HG02623 (cell line): ENCODE data around the gene SH3GL1.

Experiments used
- ATAC-seq: cut with Tn5 transposase; IDR thresholded peaks from one replicate; pipeline ENCODE4 v1.9.1; 2021; ENCODE audit warnings: moderate library complexity; ENCODE audit not compliant: unreplicated experiment

The SH3GL1 gene

DNA sequence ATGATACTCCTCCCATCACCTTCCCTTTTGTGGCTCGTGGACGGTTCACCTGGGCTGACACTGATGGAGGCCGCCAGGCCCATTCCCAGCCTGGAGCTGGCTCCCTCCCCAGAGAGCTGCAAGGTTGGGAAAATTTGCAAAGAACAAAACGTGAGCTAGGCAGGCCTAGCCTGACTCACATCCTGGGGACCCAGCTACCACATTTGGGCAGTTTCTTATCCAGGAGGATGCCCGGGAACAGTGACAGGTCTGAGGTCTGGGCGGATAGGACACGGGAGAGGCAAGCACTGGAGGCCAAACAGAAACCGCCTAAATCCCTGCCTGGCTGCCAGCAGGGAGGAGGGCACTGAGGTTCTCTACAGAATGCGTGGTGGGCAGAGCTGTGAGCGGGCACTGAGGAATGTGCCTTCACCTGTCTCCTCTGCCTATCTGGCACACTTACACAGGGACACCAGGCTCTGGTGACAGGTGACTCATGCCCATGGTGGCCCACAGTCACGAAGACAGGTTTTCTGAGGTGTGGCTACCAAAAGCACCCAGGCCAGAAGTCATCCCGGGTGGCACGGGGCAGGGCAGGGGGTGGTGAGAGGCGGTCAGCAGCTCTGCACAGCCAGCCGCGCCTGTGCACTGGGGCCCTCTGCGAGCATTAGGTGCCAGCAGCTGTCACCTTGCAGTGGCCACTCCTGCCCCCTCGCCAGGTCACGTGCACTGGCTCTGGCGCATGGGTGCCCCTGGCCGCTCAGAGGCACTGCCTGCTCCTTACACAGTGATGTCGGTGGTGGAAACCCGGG lies 23.2 kb downstream of the SH3GL1 start:
- no peak for ATAC-seq

GRCh38 chr19:4376671-4376990 lies 23.7 kb downstream of the SH3GL1 start:
- ATAC-seq, result no peak

DNA sequence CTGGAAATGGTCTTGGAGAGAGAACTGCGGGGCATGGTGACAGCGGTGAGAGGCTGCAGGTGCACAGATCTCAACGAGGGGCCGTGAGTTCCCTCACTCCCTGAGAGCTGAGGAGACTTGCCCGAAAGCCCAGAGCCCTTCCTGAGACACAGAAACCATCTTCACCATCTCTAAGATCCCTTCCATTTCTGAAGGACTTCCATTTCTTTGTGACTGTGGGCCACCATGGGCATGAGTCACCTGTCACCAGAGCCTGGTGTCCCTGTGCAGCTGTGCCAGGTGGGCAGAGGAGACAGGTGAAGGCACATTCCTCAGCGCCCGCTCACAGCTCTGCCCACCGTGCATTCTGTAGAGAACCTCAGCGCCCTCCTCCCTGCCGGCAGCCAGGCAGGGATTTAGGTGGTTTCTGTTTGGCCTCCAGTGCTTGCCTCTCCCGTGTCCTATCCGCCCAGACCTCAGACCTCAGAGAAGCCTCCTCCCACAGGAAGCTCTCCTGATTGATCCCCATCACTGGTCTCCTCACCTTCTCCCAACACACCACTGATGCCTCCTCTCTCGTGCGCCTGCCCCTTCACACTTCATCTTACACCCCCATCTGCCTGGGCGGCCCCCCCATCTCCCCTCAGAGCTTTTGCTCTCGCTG lies 24.2 kb downstream of the SH3GL1 start:
- ATAC-seq, result no peak

DNA sequence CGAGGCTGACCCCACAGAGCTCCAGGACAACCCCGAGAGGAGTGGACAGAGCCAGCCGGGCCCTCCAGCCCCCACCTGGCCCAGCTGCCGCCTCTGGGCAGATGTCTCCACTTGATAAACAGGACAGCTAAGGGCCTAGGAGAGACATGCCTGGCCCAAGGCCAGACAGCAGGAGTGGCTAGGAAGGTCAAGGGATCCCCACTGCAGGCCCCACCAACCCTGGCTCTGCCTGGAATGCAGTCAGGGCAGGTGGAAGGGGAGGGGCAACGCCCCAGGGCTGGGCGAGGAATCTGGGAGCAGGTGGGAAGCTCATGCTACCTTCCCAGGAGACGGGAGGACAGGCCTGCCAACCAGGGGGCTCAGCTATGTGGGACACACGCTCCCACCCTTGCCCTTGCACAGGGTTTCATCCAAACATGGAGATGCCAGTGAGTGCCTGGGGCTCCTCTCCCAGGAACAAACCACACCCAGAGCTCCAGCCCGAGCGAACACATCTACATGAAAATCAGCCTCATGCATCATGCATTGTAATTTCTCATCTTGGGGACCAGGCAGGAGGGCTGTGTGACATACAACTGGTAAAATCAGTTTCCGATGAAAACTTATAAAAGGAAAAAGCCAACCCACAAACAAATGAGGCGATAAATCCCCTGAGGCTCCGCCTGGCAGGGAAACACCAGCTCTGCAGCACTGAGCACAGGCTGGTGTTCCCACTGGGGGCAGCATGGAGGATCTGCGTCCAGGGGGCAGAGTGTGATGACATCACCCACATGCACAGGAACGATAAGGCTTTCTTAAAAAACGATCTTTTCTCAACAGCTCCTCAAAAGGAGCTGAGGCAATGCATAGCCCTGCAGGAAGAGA lies 25.0 kb downstream of the SH3GL1 start:
- no peak for ATAC-seq

GRCh38 chr19:4374498-4375163 lies 25.7 kb downstream of the SH3GL1 start:
- ATAC-seq, result no peak

GRCh38 chr19:4373601-4374497 lies 26.5 kb downstream of the SH3GL1 start:
- ATAC-seq, result no peak

GRCh38 chr19:4373013-4373367 lies 27.4 kb downstream of the SH3GL1 start:
- ATAC-seq, result no peak

- ATAC-seq, result no peak
Measured at GRCh38 chr19:4372165-4373012, 28.0 kb downstream of the SH3GL1 start.

GRCh38 chr19:4371247-4372164 lies 28.8 kb downstream of the SH3GL1 start:
- no peak for ATAC-seq

GRCh38 chr19:4370418-4371041 lies 29.8 kb downstream of the SH3GL1 start:
- ATAC-seq, result no peak

DNA sequence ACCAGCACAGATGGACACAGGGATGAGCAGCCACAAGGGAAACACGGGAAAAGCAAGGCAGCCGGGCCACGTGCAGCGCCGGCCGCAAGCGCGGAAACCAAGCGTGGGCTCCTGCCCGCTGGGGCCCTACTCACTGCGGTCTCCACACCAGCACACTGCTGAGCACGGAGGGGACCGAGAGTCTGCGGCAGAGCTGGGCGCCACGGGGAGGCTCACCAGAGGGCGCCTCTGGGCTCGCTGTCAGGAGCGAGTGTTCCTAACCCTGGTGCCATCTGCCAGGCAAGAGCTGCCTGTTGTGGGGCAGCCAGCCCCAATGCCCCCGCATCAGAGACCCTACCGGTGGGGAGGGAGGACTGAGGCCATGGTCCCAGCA lies 30.5 kb downstream of the SH3GL1 start:
- peak; percentile 34 for ATAC-seq

- peak; percentile 41 for ATAC-seq
Measured at GRCh38 chr19:4369109-4369887, 31.0 kb downstream of the SH3GL1 start.

DNA sequence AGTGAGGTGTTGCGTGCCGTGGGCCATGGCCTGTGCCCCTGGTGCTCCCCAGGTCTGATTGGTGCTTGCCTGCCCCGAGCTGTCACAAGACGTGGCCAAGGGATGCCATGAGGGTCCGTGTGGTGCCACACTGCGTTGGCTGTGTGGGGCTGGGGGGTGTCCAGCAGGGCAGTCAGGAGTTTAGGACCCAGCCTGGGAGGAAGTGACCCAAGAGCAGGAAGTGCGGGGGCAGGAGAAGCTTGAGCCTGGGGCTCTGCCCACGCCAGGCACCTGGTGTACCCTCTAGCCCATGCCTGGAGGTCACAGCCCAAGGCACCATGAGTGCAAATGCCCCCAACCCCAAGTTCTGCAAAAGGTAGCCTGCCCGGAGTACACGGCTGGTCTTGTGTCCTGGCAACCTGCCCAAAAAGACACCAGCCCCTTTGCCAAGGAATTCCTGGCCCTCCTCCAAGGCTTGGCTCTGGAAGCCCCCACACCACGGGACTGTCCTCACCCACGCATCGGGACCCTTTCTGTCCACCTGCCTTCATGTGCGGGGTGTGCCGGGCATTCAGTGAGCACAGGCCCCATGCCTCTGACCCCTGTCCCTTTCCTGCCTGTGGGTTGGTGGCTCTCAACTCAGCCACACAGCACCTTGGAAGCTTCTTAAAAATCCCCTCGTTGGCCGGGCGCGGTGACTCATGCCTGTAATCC lies 32.1 kb downstream of the SH3GL1 start:
- no peak for ATAC-seq

DNA sequence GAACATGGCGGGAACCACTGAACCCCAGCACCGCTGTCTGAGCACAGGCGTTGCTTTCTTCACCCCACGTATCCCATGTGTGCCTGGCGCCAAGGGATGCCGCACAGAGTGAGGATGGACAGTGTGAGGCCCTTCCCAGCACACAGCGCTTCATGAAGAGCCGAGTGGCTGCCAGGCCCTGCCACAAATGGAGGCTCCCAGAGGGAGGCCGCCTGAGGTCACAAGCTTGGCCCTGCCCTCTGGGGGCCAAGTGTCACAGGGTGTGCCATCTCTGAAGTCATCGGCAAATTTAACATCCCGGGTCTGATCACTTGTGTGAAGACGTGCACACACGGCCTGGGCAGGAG lies 32.6 kb downstream of the SH3GL1 start:
- no peak for ATAC-seq

DNA sequence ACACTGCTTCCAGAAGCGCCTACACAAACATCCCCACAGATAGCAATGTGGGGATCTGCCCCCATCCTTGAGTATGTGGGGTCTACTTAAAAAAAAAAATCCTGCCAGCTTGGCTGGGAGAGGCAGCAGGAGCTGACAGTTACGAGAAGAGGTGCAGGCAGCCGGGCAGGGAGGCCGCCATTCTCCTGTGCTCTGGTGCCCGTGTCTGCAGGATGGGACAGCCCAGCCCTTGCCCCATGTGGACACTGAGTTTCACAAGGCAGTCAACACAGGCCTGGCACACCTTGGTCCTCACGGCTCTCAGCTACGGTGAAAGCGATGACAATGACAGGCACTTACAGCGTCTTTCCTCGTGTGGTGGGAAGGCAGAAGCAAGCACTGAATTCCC lies 33.0 kb downstream of the SH3GL1 start:
- no peak for ATAC-seq

DNA sequence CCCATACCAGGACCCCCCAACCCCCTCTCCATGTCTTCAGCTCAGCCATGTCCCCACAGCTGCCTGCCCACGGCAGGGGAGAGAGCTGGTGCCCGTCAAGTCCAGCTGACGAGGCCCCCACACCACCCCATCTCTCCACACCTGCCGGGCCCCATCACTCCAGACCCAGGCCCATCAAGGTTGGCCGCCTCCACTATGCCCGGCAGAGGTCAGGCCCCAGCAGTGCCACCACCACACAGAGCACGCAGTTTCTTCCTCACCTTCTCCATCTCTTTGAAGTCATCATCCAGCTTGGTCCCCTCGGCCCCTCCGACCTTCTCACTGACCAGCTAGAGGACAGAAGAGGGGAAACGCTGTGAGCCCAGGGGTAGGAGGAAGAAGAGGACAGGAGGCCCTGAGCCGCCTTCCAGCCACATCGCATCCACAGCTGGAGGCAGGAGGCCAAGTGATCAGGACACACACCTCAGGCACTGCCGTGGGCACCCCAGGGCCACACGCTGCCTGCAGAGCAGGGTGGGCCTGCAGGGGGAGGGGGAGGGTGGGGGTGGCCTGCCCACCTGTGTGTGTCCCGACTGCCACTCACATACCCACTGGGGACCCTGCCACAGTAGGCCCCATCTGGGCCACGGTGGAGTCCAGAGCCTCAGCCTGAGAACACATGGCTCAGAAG lies 33.5 kb downstream of the SH3GL1 start:
- ATAC-seq, result no peak
